KOPT-K1 (cell line): ENCODE data around the gene MICALL2.

Source experiments
- H3K27ac ChIP-seq: fragments of 200-600 bp; sonication (generic); 2 replicates; pipeline ENCODE4 v1.5.1; 2016; ENCODE audit warnings: antibody characterized with exemption, mild to moderate bottlenecking, low read depth, low read length; ENCODE audit not compliant: poor library complexity, severe bottlenecking
- H3K36me3 ChIP-seq: fragments of 200-600 bp; sonication (generic); 2 replicates; pipeline ENCODE4 v1.5.1; 2017; ENCODE audit warnings: antibody characterized with exemption, mild to moderate bottlenecking, low read length, moderate library complexity; ENCODE audit not compliant: insufficient read depth
- H3K9me3 ChIP-seq: fragments of 200-600 bp; sonication (generic); 2 replicates; pipeline ENCODE4 v1.5.1; 2017; ENCODE audit warnings: antibody characterized with exemption, low read length, mild to moderate bottlenecking; ENCODE audit not compliant: insufficient read depth, poor library complexity, severe bottlenecking

MICALL2 gene

GRCh38 chr7:1440620-1441019 lies 18.6 kb downstream of the MICALL2 start:
- peak overlapping the region; percentile 57 for H3K27ac ChIP-seq
- no peaks in the 10 kb centered on the region for H3K9me3 ChIP-seq
- no peaks in the 10 kb centered on the region for H3K36me3 ChIP-seq

- H3K9me3 ChIP-seq: no peaks in the 10 kb centered on the region
- no peak overlapping the region for H3K27ac ChIP-seq
- H3K36me3 ChIP-seq: no peaks in the 10 kb centered on the region
Measured at GRCh38 chr7:1439373-1440363, 19.6 kb downstream of the MICALL2 start.

GRCh38 chr7:1438821-1439220 lies 20.4 kb downstream of the MICALL2 start:
- H3K36me3 ChIP-seq: no peaks in the 10 kb centered on the region
- no peaks in the 10 kb centered on the region for H3K9me3 ChIP-seq
- H3K27ac ChIP-seq: no peak overlapping the region

- no peaks in the 10 kb centered on the region for H3K9me3 ChIP-seq
- no peaks in the 10 kb centered on the region for H3K36me3 ChIP-seq
- H3K27ac ChIP-seq: no peak overlapping the region
Measured at GRCh38 chr7:1438208-1438607, 21.1 kb downstream of the MICALL2 start.

GRCh38 chr7:1437155-1437880 lies 22.0 kb downstream of the MICALL2 start:
- Histone ChIP-seq H3K9me3 (no peaks in the 10 kb centered on the region), H3K27ac (no peak overlapping the region), H3K36me3 (no peaks in the 10 kb centered on the region)

GRCh38 chr7:1436608-1437007 lies 22.7 kb downstream of the MICALL2 start:
- H3K36me3 ChIP-seq: no peaks in the 10 kb centered on the region
- no peaks in the 10 kb centered on the region for H3K9me3 ChIP-seq
- H3K27ac ChIP-seq: no peak overlapping the region

GRCh38 chr7:1434891-1435670 lies 24.2 kb downstream of the MICALL2 start:
- no peaks in the 10 kb centered on the region for H3K36me3 ChIP-seq
- no peaks in the 10 kb centered on the region for H3K9me3 ChIP-seq
- no peak overlapping the region for H3K27ac ChIP-seq

- Histone ChIP-seq H3K36me3 (no peaks in the 10 kb centered on the region), H3K9me3 (no peaks in the 10 kb centered on the region), H3K27ac (no peak overlapping the region)
Measured at GRCh38 chr7:1434165-1434718, 25.0 kb downstream of the MICALL2 start.

GRCh38 chr7:1433128-1433920 lies 25.9 kb downstream of the MICALL2 start:
- Histone ChIP-seq H3K9me3 (no peaks in the 10 kb centered on the region), H3K36me3 (no peaks in the 10 kb centered on the region), H3K27ac (no peak overlapping the region)

GRCh38 chr7:1432411-1433082 lies 26.7 kb downstream of the MICALL2 start:
- H3K36me3 ChIP-seq: no peaks in the 10 kb centered on the region
- no peak overlapping the region for H3K27ac ChIP-seq
- no peaks in the 10 kb centered on the region for H3K9me3 ChIP-seq

- Histone ChIP-seq H3K9me3 (no peaks in the 10 kb centered on the region), H3K27ac (no peak overlapping the region), H3K36me3 (no peaks in the 10 kb centered on the region)
Measured at GRCh38 chr7:1431634-1432380, 27.5 kb downstream of the MICALL2 start.

- Histone ChIP-seq H3K9me3 (no peaks in the 10 kb centered on the region), H3K27ac (no peak overlapping the region), H3K36me3 (no peaks in the 10 kb centered on the region)
Measured at GRCh38 chr7:1431226-1431625, 28.0 kb downstream of the MICALL2 start.
